HG03457 (cell line): ENCODE results near the gene ZNF672.
"Not testable (repeated sequence)": the region's sequence is repeated elsewhere in the genome, so short reads cannot be mapped to it uniquely, and the experiment has no call there.

Source experiments
- ATAC-seq: cut with Tn5 transposase; IDR thresholded peaks from one replicate; pipeline ENCODE4 v1.9.1; 2021; ENCODE audit warnings: moderate number of reproducible peaks; ENCODE audit not compliant: unreplicated experiment

The ZNF672 gene

DNA sequence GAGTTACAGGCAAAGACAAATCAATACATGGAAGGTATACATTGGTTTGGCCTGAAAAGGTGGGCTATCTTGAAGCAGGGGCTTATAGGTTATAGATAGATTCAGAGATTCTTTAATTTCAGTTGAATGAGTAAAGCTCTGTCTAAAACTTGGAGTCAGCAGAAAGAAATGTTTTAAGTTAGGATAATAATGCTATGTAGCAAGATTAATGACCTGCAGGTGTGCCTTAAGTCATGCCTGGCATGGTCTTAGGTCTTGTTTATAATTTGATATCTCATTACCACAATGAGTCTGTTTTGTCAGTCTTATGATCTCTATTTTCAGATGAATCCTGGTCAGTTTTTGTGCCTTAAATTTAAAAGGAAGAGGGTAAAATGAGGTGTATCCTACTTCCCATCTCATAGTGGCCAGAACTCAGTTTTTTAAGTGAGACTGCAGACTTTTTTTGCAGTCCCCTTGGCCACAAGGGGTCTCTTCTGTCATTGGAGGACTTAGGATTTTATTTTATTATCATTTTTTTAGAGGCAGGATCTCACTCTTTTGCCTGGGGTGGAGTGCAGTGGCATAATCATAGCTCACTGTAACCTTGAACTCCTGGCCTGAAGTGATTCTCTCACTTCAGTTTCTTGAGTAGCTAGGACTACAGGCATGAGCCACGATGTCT lies 46.7 kb downstream of the ZNF672 start:
- ATAC-seq, result no peak

- ATAC-seq, result no peak
Observed at GRCh38 chr1:248885646-248886045, 47.6 kb downstream of the ZNF672 start.

DNA sequence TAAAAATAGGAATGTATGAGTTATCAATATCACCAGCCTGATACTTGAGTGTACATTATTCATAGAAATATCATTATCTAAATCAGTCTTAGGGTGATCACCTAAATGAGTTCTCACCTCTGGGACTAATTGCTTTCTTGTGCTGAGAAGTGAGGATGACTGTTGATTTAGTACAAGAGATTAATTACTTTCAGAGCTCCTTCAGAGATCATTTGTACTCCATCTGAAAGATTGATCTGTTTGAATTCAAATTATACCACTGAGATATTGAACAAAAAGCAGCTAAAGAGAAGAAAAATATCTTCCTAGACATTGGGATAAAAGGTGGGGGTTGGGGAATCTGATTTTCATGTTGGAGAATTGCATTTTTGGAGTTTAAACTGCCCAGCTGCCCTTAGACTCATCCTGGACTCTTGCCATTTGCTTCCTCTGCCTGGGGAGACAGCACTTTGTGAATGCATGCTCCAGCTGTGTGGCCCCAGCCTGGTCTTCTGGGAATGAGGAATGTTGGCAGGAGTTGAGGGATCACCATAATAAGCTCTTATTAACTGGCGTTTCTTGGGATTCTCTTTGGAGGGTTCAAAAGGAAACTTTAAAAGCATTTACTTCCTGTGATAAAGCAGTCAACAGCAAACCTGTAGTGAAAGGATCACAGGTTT lies 48.3 kb downstream of the ZNF672 start:
- no peak for ATAC-seq

DNA sequence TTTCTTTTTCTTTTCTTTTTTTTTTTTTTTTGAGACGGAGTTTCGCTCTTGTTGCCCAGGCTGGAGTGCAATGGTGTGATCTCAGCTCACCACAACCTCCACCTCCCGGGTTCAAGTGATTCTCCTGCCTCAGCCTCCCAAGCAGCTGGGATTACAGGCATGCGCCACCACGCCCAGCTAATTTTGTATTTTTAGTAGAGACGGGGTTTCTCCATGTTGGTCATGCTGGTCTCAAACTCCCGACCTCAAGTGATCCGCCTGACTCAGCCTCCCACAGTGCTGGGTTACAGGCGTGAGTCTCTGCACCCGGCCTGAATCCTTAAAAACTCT lies 51.9 kb downstream of the ZNF672 start:
- not testable (repeated sequence) for ATAC-seq

- ATAC-seq, result no peak
Observed at GRCh38 chr1:248890549-248891498, 52.8 kb downstream of the ZNF672 start.

- ATAC-seq, result no peak
Observed at GRCh38 chr1:248891758-248892157, 53.7 kb downstream of the ZNF672 start.

DNA sequence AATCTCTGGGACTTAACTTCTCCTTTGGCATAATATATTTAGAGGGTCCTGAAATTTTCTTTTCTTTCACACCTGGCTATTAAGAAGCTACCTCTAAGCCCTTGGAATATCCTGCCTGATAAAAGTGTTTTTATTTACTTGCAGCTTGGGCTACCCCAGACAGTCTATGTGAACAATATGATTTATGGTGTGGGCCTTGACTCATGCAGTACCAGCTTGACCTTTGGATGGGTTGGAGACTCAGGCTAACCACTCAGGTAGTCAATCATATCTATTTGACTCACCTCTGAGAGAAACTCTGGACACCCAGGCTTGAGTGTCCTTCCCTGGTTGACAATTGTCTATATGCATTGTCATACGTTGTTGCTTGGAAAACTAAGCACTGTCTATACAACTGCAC lies 54.6 kb downstream of the ZNF672 start:
- ATAC-seq, result no peak

GRCh38 chr1:248894837-248895236 lies 56.8 kb downstream of the ZNF672 start:
- ATAC-seq, result no peak

- ATAC-seq, result no peak
Observed at GRCh38 chr1:248897412-248898337, 59.7 kb downstream of the ZNF672 start.
